WTC11 (cell line): ENCODE results near the gene GPX1. TPM values are rescaled to one million over a fixed set of nuclear protein-coding genes. Genes with fewer than 3 reads are reported as not detected.
A peak's percentile ranks its signal among the peaks of the same experiment; 100 is the strongest.
"Not testable (repeated sequence)": the region's sequence is repeated elsewhere in the genome, so short reads cannot be mapped to it uniquely, and the experiment has no call there.

Experiments used
- ATAC-seq: fragments of 200-7000 bp; cut with Tn5 transposase; 2 replicates; pipeline ENCODE4 v1.10.0; 2021; ENCODE audit warnings: mild to moderate bottlenecking, moderate library complexity
- CTCF ChIA-PET: fragments of 300-600 bp; sonication (Branson Sonifier 250); formaldehyde crosslinking; loops from one replicate; lab custom pipeline; 2021; ENCODE audit warnings: antibody characterized with exemption; lab: Charles Lee
- POLR2A ChIA-PET: fragments of 350-600 bp; sonication (Branson Sonifier 250); formaldehyde crosslinking; loops from one replicate; lab custom pipeline; 2021; ENCODE audit warnings: antibody characterized with exemption; lab: Charles Lee
- DNase-seq: peaks from one replicate; pipeline ENCODE4 v3.0.0; 2021; ENCODE audit warnings: low spot score
- H3K27ac Mint-ChIP-seq: 2 replicates; pipeline ENCODE4 v1.8.0; 2021; ENCODE audit warnings: mixed read lengths
- H3K27me3 Mint-ChIP-seq: 2 replicates; pipeline ENCODE4 v1.8.0; 2021; ENCODE audit warnings: low read depth, mild to moderate bottlenecking, moderate library complexity, mixed read lengths
- H3K36me3 Mint-ChIP-seq: 2 replicates; pipeline ENCODE4 v1.8.0; 2021; ENCODE audit warnings: mixed read lengths
- H3K4me1 Mint-ChIP-seq: 2 replicates; pipeline ENCODE4 v1.8.0; 2022; ENCODE audit warnings: mixed read lengths
- H3K4me3 Mint-ChIP-seq: 2 replicates; pipeline ENCODE4 v1.8.0; 2021; ENCODE audit warnings: mild to moderate bottlenecking, moderate library complexity, mixed read lengths
- H3K9me3 Mint-ChIP-seq: 2 replicates; pipeline ENCODE4 v1.8.0; 2021; ENCODE audit warnings: mixed read lengths
- CBFB ChIP-seq: sonication (generic); formaldehyde crosslinking; IDR thresholded peaks from 2 replicates; pipeline ENCODE4 v1.8.1; 2022; ENCODE audit warnings: mild to moderate bottlenecking, low read depth, missing genetic modification reagents
- FOXJ3 ChIP-seq: sonication (generic); formaldehyde crosslinking; IDR thresholded peaks from 2 replicates; pipeline ENCODE4 v1.9.0; 2021; ENCODE audit warnings: missing genetic modification reagents, mild to moderate bottlenecking, borderline replicate concordance
- KAT7 ChIP-seq: sonication (generic); formaldehyde crosslinking; IDR thresholded peaks from 2 replicates; pipeline ENCODE4 v1.8.1; 2023; ENCODE audit warnings: missing genetic modification reagents, mild to moderate bottlenecking, borderline replicate concordance
- NR1H2 ChIP-seq: sonication (generic); formaldehyde crosslinking; IDR thresholded peaks from 2 replicates; pipeline ENCODE4 v1.9.0; 2021; ENCODE audit warnings: mild to moderate bottlenecking, moderate library complexity, missing genetic modification reagents
- OVOL2 ChIP-seq: fragments of 250-450 bp; sonication (Bioruptor Pico); IDR thresholded peaks from 2 replicates; pipeline ENCODE4 v1.9.0; 2021; ENCODE audit warnings: mild to moderate bottlenecking, borderline replicate concordance
- RORB ChIP-seq: fragments of 250-450 bp; sonication (Bioruptor Pico); IDR thresholded peaks from 2 replicates; pipeline ENCODE4 v1.9.0; 2021; ENCODE audit warnings: mild to moderate bottlenecking
- SP1 ChIP-seq: sonication (generic); formaldehyde crosslinking; conservative IDR thresholded peaks from 2 replicates; pipeline ENCODE4 v1.8.1; 2022; ENCODE audit warnings: missing genetic modification reagents
- ZNF219 ChIP-seq: sonication (generic); formaldehyde crosslinking; IDR thresholded peaks from 2 replicates; pipeline ENCODE4 v1.8.0; 2023; ENCODE audit warnings: missing genetic modification reagents, mild to moderate bottlenecking, borderline replicate concordance
- total RNA-seq: library from RNA; stranded (reverse); gene quantifications from 3 replicates; pipeline ENCODE4 v1.2.3, GENCODE V29; 2021
- TF ChIP-seq, protein P1 (sequence below): sonication (generic); formaldehyde crosslinking; IDR thresholded peaks from 2 replicates; pipeline ENCODE4 v1.8.0; 2022; ENCODE audit warnings: mild to moderate bottlenecking, missing genetic modification reagents
- TF ChIP-seq, protein P2 (sequence below): fragments of 250-450 bp; sonication (Bioruptor Pico); IDR thresholded peaks from 2 replicates; pipeline ENCODE4 v1.8.0; 2021; ENCODE audit warnings: mild to moderate bottlenecking
- TF ChIP-seq, protein P3 (sequence below): fragments of 200-600 bp; IDR thresholded peaks from 2 replicates; pipeline ENCODE4 v1.8.0; 2022; ENCODE audit warnings: antibody characterized with exemption
- TF ChIP-seq, protein P4 (sequence below): sonication (generic); formaldehyde crosslinking; IDR thresholded peaks from 2 replicates; pipeline ENCODE4 v1.8.0; 2022; ENCODE audit warnings: mild to moderate bottlenecking, missing genetic modification reagents

GPX1 gene
- total RNA-seq, 1 experiment from 2014 or later: 323 TPM

DNA sequence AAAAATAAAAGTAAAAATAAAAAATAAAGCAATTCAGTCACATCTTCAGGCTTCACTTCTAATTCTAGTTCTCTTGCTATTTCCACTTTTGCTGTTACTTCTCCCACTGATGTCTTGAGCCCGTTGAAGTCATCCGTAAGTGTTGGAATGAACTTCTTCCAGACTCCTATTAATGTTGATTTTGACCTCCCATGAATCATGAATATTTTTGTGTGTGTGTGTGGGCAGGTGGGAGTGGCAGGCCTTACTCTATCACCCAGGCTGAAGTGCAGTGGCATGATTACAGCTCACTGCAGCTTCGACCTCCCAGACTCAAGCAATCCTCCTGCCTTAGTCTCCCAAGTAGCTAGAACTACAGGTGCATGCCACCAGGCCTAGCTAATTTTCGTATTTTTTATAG lies 29.0 kb downstream of the GPX1 start:
- H3K9me3 Mint-ChIP-seq: no peaks in the 10 kb centered on the region
- ATAC-seq: no peak
- peaks cover 41% of the 10 kb centered on the region for H3K36me3 Mint-ChIP-seq
- TF ChIP-seq, protein P1, sequence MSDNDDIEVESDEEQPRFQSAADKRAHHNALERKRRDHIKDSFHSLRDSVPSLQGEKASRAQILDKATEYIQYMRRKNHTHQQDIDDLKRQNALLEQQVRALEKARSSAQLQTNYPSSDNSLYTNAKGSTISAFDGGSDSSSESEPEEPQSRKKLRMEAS: no peak
- no peak for TF ChIP-seq KAT7 (CRISPR knock-in tag)
- TF ChIP-seq, protein P2, sequence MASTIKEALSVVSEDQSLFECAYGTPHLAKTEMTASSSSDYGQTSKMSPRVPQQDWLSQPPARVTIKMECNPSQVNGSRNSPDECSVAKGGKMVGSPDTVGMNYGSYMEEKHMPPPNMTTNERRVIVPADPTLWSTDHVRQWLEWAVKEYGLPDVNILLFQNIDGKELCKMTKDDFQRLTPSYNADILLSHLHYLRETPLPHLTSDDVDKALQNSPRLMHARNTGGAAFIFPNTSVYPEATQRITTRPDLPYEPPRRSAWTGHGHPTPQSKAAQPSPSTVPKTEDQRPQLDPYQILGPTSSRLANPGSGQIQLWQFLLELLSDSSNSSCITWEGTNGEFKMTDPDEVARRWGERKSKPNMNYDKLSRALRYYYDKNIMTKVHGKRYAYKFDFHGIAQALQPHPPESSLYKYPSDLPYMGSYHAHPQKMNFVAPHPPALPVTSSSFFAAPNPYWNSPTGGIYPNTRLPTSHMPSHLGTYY: no peak
- TF ChIP-seq SP1 (CRISPR knock-in tag): no peak
- TF ChIP-seq FOXJ3 (CRISPR knock-in tag): no peak
- TF ChIP-seq, all 79 proteins: peak for 0
- Mint-ChIP-seq H3K4me3 (no peak overlapping the region), H3K27ac (peak overlapping the region; percentile 55), H3K4me1 (no peaks in the 10 kb centered on the region), H3K27me3 (no peaks in the 10 kb centered on the region)
- no peak for DNase-seq
- POLR2A ChIA-PET: no interaction called here
- CTCF ChIA-PET: interaction anchor here (1.5 kb wide), 1 partner anchor 120 kb away, joined by 4 read pairs; no protein-coding TSS in a partner anchor

DNA sequence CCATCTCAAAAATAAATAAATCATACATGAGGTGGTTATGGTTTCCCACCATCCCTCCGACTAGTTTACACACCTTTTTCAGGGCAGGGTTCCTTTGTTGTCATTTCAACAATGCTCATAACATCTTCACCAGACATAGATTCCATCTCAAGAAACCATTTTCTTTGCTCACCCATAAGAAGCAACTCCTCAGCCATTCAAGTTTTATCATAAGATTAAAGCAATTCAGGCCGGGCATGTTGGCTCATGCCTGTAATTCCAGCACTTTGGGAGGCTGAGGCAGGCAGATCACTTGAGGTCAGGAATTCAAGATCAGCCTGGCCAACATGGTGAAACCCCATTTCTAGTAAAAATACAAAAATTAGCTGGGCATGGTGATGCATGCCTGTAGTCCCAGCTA lies 29.8 kb downstream of the GPX1 start:
- ATAC-seq, CTCF ChIA-PET, H3K4me3 Mint-ChIP-seq, DNase-seq, H3K9me3 Mint-ChIP-seq, H3K4me1 Mint-ChIP-seq, H3K27me3 Mint-ChIP-seq: not testable (repeated sequence)
- peak overlapping the region; percentile 22 for H3K27ac Mint-ChIP-seq
- POLR2A ChIA-PET: interaction anchor here (0.6 kb wide), 1 partner anchor 360 kb away, joined by 3 read pairs; no protein-coding TSS in a partner anchor
- H3K36me3 Mint-ChIP-seq: peaks cover 42% of the 10 kb centered on the region

DNA sequence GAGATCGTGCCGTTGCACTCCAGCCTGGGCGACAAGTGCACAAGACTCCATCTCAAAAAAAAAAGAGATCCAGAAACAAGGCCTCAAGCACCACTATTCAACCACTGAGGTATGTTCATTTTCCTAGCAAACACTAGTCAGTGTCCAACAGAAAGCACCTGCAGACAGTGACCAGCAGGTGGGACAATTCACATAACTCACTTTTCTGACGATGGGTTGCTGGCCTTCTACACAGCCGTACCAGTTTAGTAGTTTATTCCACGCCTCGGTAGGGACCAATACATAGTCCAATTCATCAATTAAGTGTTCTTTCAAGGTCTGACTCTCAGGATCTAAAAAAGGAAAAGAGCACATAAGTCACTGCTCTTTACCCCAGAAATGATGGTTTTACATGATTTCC lies 30.7 kb downstream of the GPX1 start:
- no peak overlapping the region for H3K27ac Mint-ChIP-seq
- H3K4me3 Mint-ChIP-seq: no peak overlapping the region
- peaks cover 38% of the 10 kb centered on the region for H3K36me3 Mint-ChIP-seq
- TF ChIP-seq NR1H2 (CRISPR knock-in tag): no peak
- TF ChIP-seq, protein P3, sequence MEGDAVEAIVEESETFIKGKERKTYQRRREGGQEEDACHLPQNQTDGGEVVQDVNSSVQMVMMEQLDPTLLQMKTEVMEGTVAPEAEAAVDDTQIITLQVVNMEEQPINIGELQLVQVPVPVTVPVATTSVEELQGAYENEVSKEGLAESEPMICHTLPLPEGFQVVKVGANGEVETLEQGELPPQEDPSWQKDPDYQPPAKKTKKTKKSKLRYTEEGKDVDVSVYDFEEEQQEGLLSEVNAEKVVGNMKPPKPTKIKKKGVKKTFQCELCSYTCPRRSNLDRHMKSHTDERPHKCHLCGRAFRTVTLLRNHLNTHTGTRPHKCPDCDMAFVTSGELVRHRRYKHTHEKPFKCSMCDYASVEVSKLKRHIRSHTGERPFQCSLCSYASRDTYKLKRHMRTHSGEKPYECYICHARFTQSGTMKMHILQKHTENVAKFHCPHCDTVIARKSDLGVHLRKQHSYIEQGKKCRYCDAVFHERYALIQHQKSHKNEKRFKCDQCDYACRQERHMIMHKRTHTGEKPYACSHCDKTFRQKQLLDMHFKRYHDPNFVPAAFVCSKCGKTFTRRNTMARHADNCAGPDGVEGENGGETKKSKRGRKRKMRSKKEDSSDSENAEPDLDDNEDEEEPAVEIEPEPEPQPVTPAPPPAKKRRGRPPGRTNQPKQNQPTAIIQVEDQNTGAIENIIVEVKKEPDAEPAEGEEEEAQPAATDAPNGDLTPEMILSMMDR: peak; percentile 33; the same call in 1 of the 2 replicates
- H3K27me3 Mint-ChIP-seq: no peaks in the 10 kb centered on the region
- CTCF ChIA-PET: interaction anchor here (0.6 to 1.1 kb wide), 2 partner anchors 64 to 156 kb away, joined by 3 to 5 read pairs; partner anchors contain the start of gene KLHDC8B
- DNase-seq (no peak), ATAC-seq (no peak)
- H3K4me1 Mint-ChIP-seq: no peaks in the 10 kb centered on the region
- POLR2A ChIA-PET: no interaction called here
- H3K9me3 Mint-ChIP-seq: no peaks in the 10 kb centered on the region

DNA sequence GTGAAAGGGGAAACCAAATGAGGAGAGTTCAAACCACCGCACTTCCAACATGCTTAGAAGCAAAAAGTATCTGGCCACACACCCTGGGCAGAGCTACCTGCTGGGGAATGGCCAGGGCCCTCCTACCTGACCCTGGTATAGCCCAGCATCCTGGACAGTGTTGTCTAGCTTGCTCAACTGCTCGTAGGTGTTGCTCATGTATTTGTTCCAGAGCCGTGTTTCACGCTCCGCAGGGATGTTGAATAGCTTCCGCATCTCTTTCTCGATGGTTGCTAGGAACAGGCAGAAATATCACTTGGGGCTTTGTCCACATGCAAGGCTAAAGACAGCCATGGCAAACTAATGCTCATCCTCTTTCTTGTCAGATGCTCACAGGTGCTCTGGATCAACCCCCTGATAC lies 33.4 kb downstream of the GPX1 start:
- peaks cover 41% of the 10 kb centered on the region for H3K36me3 Mint-ChIP-seq
- CTCF ChIA-PET: interaction anchor here (0.6 to 0.7 kb wide), 2 partner anchors 32 to 129 kb away, joined by 3 read pairs; no protein-coding TSS in a partner anchor

More for the DNA sequence above, 33.4 kb downstream of the GPX1 start:
- Mint-ChIP-seq H3K27me3 (no peaks in the 10 kb centered on the region), H3K4me1 (no peaks in the 10 kb centered on the region), H3K4me3 (no peak overlapping the region), H3K9me3 (no peaks in the 10 kb centered on the region), H3K27ac (no peak overlapping the region)
- ATAC-seq (no peak), DNase-seq (no peak)
- TF ChIP-seq CBFB (CRISPR knock-in tag) (no peak), KAT7 (CRISPR knock-in tag) (no peak), RORB (CRISPR knock-in tag) (no peak), ZNF219 (CRISPR knock-in tag) (no peak), OVOL2 (CRISPR knock-in tag) (no peak)
- TF ChIP-seq, protein P4, sequence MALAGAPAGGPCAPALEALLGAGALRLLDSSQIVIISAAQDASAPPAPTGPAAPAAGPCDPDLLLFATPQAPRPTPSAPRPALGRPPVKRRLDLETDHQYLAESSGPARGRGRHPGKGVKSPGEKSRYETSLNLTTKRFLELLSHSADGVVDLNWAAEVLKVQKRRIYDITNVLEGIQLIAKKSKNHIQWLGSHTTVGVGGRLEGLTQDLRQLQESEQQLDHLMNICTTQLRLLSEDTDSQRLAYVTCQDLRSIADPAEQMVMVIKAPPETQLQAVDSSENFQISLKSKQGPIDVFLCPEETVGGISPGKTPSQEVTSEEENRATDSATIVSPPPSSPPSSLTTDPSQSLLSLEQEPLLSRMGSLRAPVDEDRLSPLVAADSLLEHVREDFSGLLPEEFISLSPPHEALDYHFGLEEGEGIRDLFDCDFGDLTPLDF (CRISPR knock-in tag): no peak
- POLR2A ChIA-PET: no interaction called here
